ENCODE measurements around the gene GFY.

DNA sequence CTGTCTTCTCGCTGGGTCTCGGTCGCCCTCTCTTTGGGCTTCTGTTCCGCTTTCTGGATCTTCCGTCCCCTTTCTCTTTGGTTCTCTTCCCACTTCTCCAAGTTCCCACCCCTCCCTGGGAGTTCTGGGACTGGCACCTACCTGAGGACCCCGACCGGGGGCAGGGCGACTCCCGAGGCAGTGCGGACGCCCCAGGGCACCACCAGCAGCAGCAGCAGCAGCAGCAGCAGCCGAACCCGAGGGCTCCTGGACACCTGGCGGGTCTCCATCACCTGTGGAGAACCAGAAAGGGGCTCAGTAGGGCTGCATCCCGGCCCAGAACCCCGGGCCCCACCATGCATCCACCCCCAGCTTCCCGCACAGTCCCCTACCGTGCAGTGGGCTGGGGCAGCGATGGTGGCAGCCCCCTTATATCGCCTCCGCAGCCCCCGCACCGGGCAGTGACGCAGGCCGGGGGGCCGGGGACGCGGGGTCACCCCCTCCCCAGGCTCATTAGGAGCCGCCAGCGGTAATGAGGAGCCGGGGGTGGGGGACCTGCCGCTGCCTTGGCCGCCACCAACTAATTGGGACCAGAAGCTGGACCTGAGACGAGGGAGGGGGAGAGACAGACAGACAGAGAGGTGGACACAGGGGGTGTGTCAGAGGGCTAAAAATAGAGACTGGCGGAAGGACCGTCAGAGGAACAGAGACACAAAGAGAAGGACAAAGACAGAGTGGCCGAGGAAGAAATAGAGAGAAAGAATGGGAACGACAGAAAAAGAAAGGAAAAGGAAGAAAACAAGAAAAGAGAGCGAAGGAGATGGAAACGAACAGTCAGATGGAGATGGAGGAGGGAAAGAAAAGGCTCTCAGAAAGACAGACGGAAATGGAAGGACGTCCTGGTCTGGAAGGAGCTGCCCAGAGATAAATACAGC lies 1.9 kb upstream of the GFY start, which contains the start of gene PTH2:
- TF ChIP-seq, protein P1, sequence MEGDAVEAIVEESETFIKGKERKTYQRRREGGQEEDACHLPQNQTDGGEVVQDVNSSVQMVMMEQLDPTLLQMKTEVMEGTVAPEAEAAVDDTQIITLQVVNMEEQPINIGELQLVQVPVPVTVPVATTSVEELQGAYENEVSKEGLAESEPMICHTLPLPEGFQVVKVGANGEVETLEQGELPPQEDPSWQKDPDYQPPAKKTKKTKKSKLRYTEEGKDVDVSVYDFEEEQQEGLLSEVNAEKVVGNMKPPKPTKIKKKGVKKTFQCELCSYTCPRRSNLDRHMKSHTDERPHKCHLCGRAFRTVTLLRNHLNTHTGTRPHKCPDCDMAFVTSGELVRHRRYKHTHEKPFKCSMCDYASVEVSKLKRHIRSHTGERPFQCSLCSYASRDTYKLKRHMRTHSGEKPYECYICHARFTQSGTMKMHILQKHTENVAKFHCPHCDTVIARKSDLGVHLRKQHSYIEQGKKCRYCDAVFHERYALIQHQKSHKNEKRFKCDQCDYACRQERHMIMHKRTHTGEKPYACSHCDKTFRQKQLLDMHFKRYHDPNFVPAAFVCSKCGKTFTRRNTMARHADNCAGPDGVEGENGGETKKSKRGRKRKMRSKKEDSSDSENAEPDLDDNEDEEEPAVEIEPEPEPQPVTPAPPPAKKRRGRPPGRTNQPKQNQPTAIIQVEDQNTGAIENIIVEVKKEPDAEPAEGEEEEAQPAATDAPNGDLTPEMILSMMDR (IDR thresholded peaks at IDR 0.05): no peak
- no peak for TF ChIP-seq POLR2A (IDR thresholded peaks at IDR 0.05)

Measured in tibial nerve (tissue), 3 donors.